Measurements from ENCODE around the gene ZNF736.

ZNF736 gene

DNA sequence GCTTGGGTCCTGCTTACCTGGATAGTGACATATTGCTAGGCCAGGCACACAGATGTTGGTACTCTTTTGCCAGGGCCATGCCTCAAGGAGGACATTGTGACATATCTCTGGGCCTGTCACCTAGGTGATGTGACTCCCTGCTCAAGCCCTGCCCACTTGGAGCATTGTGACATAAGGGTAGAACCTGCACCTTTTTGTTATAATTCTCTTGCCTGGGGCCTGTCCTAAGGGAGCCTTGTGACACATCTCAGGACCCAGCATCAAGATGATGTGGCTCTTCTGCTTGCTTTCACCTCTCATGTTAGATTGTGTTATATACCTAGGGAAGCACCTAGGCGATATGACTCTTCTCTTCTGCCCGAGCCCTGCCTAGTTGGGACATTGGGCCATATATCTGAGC lies 57.4 kb downstream of the ZNF736 start:
- DNase-seq = no peak
- no peaks in the 10 kb centered on the region for H3F3A ChIP-seq (ENCODE audit: insufficient read depth, low read length)
- no peaks in the 10 kb centered on the region for H4K20me1 ChIP-seq (ENCODE audit: insufficient read depth, low read length)
- no peaks in the 10 kb centered on the region for H3K36me3 ChIP-seq (replicated peaks; ENCODE audit: insufficient read depth, low read length)
- no peaks in the 10 kb centered on the region for H3K4me1 ChIP-seq (ENCODE audit: low read length)
- H3K4me2 ChIP-seq (ENCODE audit: low read depth, low read length) = no peak overlapping the region
- no peaks in the 10 kb centered on the region for H3K79me2 ChIP-seq (ENCODE audit: low read length)
- TF ChIP-seq CTCF (IDR thresholded peaks at IDR 0.05; ENCODE audit: low read length) (no peak), EZH2phosphoT487 (IDR thresholded peaks at IDR 0.05; ENCODE audit: low read length) (no peak), EZH2 (optimal IDR thresholded peaks at IDR 0.05; ENCODE audit: low read depth, low read length) (no peak)
- no peak overlapping the region for H2AFZ ChIP-seq (ENCODE audit: low read length)
- no peak overlapping the region for H3K4me3 ChIP-seq (ENCODE audit: low read length)
- no peak overlapping the region for H3K9ac ChIP-seq (ENCODE audit: low read length)
- no peaks in the 10 kb centered on the region for H3K27me3 ChIP-seq (replicated peaks; ENCODE audit: insufficient read depth, low read length)
- H3K27ac ChIP-seq (ENCODE audit: low read length) = no peak overlapping the region
- H3K9me2 ChIP-seq (replicated peaks; ENCODE audit: insufficient read depth, low read length) = no peaks in the 10 kb centered on the region
- H3K9me3 ChIP-seq (replicated peaks; ENCODE audit: insufficient read depth, low read length) = no peaks in the 10 kb centered on the region

GRCh38 chr7:64373017-64373416 lies 59.3 kb downstream of the ZNF736 start:
- no peaks in the 10 kb centered on the region for H3K27me3 ChIP-seq (replicated peaks; ENCODE audit: insufficient read depth, low read length)
- no peaks in the 10 kb centered on the region for H3K4me1 ChIP-seq (ENCODE audit: low read length)
- H3K4me3 ChIP-seq (ENCODE audit: low read length) = no peak overlapping the region
- H3K4me2 ChIP-seq (ENCODE audit: low read depth, low read length) = no peak overlapping the region
- no peak overlapping the region for H2AFZ ChIP-seq (ENCODE audit: low read length)
- no peaks in the 10 kb centered on the region for H3K9me2 ChIP-seq (replicated peaks; ENCODE audit: insufficient read depth, low read length)
- no peaks in the 10 kb centered on the region for H3K36me3 ChIP-seq (replicated peaks; ENCODE audit: insufficient read depth, low read length)
- TF ChIP-seq EZH2phosphoT487 (IDR thresholded peaks at IDR 0.05; ENCODE audit: low read length) (no peak), EZH2 (optimal IDR thresholded peaks at IDR 0.05; ENCODE audit: low read depth, low read length) (no peak), CTCF (IDR thresholded peaks at IDR 0.05; ENCODE audit: low read length) (no peak)
- H3K9ac ChIP-seq (ENCODE audit: low read length) = no peak overlapping the region
- H3K27ac ChIP-seq (ENCODE audit: low read length) = no peak overlapping the region
- no peaks in the 10 kb centered on the region for H3K79me2 ChIP-seq (ENCODE audit: low read length)
- no peaks in the 10 kb centered on the region for H3K9me3 ChIP-seq (replicated peaks; ENCODE audit: insufficient read depth, low read length)
- no peaks in the 10 kb centered on the region for H4K20me1 ChIP-seq (ENCODE audit: insufficient read depth, low read length)
- no peaks in the 10 kb centered on the region for H3F3A ChIP-seq (ENCODE audit: insufficient read depth, low read length)
- DNase-seq = no peak

GRCh38 chr7:64400401-64400800 lies 86.6 kb downstream of the ZNF736 start:
- no peaks in the 10 kb centered on the region for H3K36me3 ChIP-seq (replicated peaks; ENCODE audit: insufficient read depth, low read length)
- no peak overlapping the region for H3K9ac ChIP-seq (ENCODE audit: low read length)
- no peaks in the 10 kb centered on the region for H3K9me3 ChIP-seq (replicated peaks; ENCODE audit: insufficient read depth, low read length)

More at GRCh38 chr7:64400401-64400800, 86.6 kb downstream of the ZNF736 start:
- Histone ChIP-seq H3K4me2 (ENCODE audit: low read depth, low read length) (no peak overlapping the region), H3K4me3 (ENCODE audit: low read length) (no peak overlapping the region), H3K79me2 (ENCODE audit: low read length) (no peaks in the 10 kb centered on the region), H3F3A (ENCODE audit: insufficient read depth, low read length) (no peaks in the 10 kb centered on the region), H3K27ac (ENCODE audit: low read length) (no peak overlapping the region), H3K27me3 (replicated peaks; ENCODE audit: insufficient read depth, low read length) (no peaks in the 10 kb centered on the region), H3K9me2 (replicated peaks; ENCODE audit: insufficient read depth, low read length) (no peaks in the 10 kb centered on the region), H4K20me1 (ENCODE audit: insufficient read depth, low read length) (no peaks in the 10 kb centered on the region), H2AFZ (ENCODE audit: low read length) (no peak overlapping the region), H3K4me1 (ENCODE audit: low read length) (no peaks in the 10 kb centered on the region)
- DNase-seq = no peak
- no peak for TF ChIP-seq EZH2phosphoT487 (IDR thresholded peaks at IDR 0.05; ENCODE audit: low read length)
- TF ChIP-seq EZH2 (optimal IDR thresholded peaks at IDR 0.05; ENCODE audit: low read depth, low read length) = no peak
- TF ChIP-seq CTCF (IDR thresholded peaks at IDR 0.05; ENCODE audit: low read length) = no peak
